K562 (cell line): ENCODE measurements around the gene DYNC1I1. TPM values are rescaled to one million over a fixed set of nuclear protein-coding genes. Genes with fewer than 3 reads are reported as not detected.

ENCODE experiments used
- ARID3A ChIP-seq: IDR thresholded peaks from 2 replicates; pipeline ENCODE4 v1.6.1; 2012; ENCODE audit warnings: low read depth, low read length, improper control_type of control experiment, borderline replicate concordance
- E4F1 ChIP-seq: fragments of 250-450 bp; sonication (Bioruptor Pico); IDR thresholded peaks from 2 replicates; pipeline ENCODE4 v1.5.0; 2021; ENCODE audit warnings: mild to moderate bottlenecking, borderline replicate concordance
- NBN ChIP-seq: fragments of 450-650 bp; IDR thresholded peaks from 2 replicates; pipeline ENCODE4 v1.6.1; 2016; ENCODE audit warnings: low read depth, mild to moderate bottlenecking
- RERE ChIP-seq: sonication (generic); formaldehyde crosslinking; IDR thresholded peaks from 2 replicates; pipeline ENCODE4 v1.8.0; 2023; ENCODE audit warnings: missing genetic modification reagents, mild to moderate bottlenecking, borderline replicate concordance
- ZNF253 ChIP-seq: fragments of 250-450 bp; sonication (Bioruptor Pico); conservative IDR thresholded peaks from 2 replicates; pipeline ENCODE4 v1.6.1; 2021; ENCODE audit warnings: mild to moderate bottlenecking
- polyA plus RNA-seq, 8 experiments: library from polyadenylated mRNA; depleted of rRNA in 4 of 8; stranded (reverse) in 5 of 8; unstranded in 3 of 8; fragments of >200 nt; fragmentation: Nextera tagmentation in 2 of 8; fragmentation: Illumina TruSeq in 1 of 8; extraction: Ambion mirVana in 2 of 8; extraction: Trizol in 1 of 8; gene quantifications; 2 replicates each; pipeline versions ENCODE4 v1.2.1 to v1.2.3, GENCODE V29; 2011 to 2014; ENCODE audit warnings: inconsistent platforms in 1 of 8, missing spikeins in 1 of 8
- total RNA-seq, 7 experiments: library from RNA; depleted of rRNA in 6 of 7; stranded (reverse); fragments of >200 nt in 6 of 7; fragmentation: Illumina TruSeq in 2 of 7; extraction: Trizol in 2 of 7; gene quantifications; 2 replicates each; pipeline versions ENCODE4 v1.2.1 to v1.2.3, GENCODE V29; 2011 to 2021; ENCODE audit warnings: low replicate concordance in 1 of 7

Gene DYNC1I1
- total and polyA plus RNA-seq, 9 of the 15 experiments (the other 6 are each of a cell fraction or from before 2014, with no cell fraction given) = 0.22 to 1.5 (median 0.44) TPM

- TF ChIP-seq E4F1 (CRISPR knock-in tag) = no peak
- no peak for TF ChIP-seq RERE (CRISPR knock-in tag)
- TF ChIP-seq ARID3A = no peak
- no peak for TF ChIP-seq NBN
- no peak for TF ChIP-seq ZNF253
Observed at GRCh38 chr7:95863623-95864022, 91.3 kb downstream of the DYNC1I1 start (continued).
